GM19238 (cell line): ENCODE data around the gene HARS1.
"Not testable (repeated sequence)": the region's sequence is repeated elsewhere in the genome, so short reads cannot be mapped to it uniquely, and the experiment has no call there.

Source experiments
- DNase-seq: peaks from one replicate; pipeline ENCODE4 v3.0.0; 2011; ENCODE audit warnings: low spot score; ENCODE audit not compliant: insufficient read length

HARS1 gene

DNA sequence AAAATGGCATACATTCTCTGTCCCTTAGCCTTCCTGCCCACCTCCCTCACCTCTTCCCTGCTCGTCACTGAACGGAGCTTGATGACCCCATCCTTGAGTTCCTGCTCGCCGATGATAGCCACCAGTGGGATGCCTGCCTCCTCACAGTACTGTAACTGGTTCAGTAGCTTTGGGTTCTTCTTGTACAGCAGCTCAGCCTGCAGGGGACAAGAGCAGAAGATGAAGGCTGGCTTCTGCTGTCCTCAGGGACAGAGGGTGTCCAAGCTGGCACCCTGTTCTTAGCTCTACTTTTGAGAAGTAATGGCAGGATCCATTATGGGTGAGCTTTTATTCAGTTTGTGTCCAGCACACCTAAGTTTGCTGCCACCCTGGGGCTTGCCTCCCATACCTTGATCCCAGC lies 16.5 kb downstream of the HARS1 start:
- no peak for DNase-seq

- DNase-seq = no peak
Observed at GRCh38 chr5:140674211-140674610, 17.0 kb downstream of the HARS1 start.

- no peak for DNase-seq
Observed at GRCh38 chr5:140673187-140673976, 17.8 kb downstream of the HARS1 start, which contains the start of gene DND1. Gene DND1 (minus strand): TSS chr5:140673576. CDS start chr5:140673542, 34 bp downstream.

GRCh38 chr5:140672455-140673186 lies 18.5 kb downstream of the HARS1 start:
- DNase-seq = no peak

GRCh38 chr5:140671472-140672125 lies 19.6 kb downstream of the HARS1 start:
- no peak for DNase-seq

DNA sequence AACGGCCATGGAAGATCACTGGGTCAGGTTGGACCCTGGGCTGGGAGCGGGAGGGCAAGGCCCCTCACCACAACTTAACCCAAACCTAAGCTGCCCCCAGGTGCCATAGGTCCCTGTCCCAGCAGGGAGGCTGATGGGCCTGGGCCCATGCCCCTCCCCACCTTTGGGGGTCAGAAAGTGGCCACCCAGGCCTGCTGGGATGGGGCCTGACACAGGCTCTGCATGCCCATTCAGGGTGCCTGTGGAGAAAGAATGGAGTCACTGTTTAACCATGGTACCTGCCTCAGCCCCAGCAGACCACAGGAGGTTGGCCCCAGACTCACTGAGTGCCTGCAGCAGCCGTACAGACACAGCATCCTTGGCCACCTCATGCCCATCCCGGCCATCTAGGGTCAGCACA lies 20.1 kb downstream of the HARS1 start:
- DNase-seq = not testable (repeated sequence)

- DNase-seq = peak; percentile 90
Observed at GRCh38 chr5:140664359-140665119, 26.6 kb downstream of the HARS1 start, which contains the start of gene WDR55. Gene WDR55 (plus strand): TSS chr5:140664904. CDS start chr5:140664913, 9 bp downstream.

- DNase-seq = no peak
Observed at GRCh38 chr5:140664030-140664358, 27.2 kb downstream of the HARS1 start.

DNA sequence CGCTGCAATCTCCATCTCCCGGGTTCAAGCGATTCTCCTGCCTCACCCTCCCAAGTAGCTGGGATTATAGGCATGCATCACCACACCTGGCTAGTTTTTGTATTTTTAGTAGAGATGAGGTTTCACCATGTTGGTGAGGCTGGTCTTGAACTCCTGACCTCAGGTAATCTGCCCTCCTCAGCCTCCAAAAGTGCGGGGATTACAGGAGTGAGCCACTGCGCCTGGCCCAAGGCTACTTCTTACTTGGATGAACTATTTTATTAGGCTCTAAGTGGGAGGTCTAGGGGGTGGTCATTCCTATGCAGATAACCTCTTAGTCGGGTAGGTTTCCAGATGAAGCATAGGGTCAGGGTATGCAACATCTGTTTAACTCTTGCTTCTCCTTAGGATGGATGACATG lies 30.8 kb downstream of the HARS1 start:
- not testable (repeated sequence) for DNase-seq

DNA sequence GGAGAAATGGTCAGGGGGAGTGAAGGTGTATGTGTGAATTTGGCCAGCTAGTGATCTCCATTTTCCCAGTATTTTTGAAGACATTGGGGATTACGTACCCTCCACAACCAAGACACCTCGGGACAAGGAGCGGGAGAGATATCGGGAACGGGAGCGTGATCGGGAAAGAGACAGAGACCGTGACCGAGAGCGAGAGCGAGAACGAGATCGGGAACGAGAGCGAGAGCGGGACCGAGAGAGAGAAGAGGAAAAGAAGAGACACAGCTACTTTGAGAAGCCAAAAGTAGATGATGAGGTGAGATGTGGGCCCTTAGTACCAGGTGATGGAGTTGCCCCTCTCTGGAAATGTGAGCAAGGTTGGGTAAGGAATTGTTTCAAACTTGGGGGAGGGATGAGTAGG lies 32.3 kb downstream of the HARS1 start:
- DNase-seq = no peak

DNA sequence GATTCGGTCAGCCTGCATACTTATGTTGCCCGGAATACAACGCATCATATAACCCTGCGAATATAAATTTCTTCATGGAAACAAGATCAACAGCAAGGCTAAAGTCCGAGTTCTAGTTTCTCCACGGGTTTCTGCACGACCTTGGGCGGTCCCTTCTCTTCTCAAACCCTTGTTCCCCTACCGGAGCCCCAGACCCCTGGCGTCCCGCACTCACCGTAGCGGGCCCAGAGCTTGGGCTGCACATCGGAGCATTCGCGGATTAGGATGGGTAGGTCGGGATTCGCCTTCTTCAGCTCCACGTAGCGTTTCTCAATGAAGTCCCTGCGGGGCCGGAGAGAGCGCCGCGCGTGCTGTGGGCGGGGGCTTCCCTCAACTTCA lies 44.1 kb downstream of the HARS1 start:
- no peak for DNase-seq

DNA sequence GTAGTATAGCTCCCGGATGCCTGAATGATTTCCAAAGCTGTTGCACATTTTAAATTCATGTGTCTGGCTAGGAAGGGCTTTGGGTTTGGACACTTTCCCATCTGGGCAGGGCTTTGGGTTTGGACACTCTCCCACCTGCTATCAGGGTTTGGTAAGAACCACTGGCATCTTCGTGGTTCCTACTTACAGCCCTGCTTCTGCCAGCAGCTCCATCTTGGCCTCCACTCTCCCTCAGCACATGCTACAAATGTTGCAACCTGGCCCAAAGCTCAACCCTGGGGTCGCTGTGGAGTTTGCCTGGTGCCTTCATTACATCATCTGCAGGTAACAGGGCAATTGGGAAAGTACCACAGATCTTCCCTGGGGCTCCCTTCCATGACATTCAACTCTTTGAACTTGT lies 48.5 kb downstream of the HARS1 start:
- DNase-seq = no peak

- no peak for DNase-seq
Observed at GRCh38 chr5:140641716-140642115, 49.5 kb downstream of the HARS1 start.

GRCh38 chr5:140639148-140639981 lies 51.8 kb downstream of the HARS1 start, which contains the start of gene TMCO6:
Gene TMCO6 (plus strand): TSS chr5:140639451. CDS start chr5:140639528, 77 bp downstream.
- peak; percentile 96 for DNase-seq

- DNase-seq = not testable (repeated sequence)
Observed at GRCh38 chr5:140638898-140639147, 52.3 kb downstream of the HARS1 start.

GRCh38 chr5:140637371-140638100 lies 53.6 kb downstream of the HARS1 start:
- DNase-seq = no peak

DNA sequence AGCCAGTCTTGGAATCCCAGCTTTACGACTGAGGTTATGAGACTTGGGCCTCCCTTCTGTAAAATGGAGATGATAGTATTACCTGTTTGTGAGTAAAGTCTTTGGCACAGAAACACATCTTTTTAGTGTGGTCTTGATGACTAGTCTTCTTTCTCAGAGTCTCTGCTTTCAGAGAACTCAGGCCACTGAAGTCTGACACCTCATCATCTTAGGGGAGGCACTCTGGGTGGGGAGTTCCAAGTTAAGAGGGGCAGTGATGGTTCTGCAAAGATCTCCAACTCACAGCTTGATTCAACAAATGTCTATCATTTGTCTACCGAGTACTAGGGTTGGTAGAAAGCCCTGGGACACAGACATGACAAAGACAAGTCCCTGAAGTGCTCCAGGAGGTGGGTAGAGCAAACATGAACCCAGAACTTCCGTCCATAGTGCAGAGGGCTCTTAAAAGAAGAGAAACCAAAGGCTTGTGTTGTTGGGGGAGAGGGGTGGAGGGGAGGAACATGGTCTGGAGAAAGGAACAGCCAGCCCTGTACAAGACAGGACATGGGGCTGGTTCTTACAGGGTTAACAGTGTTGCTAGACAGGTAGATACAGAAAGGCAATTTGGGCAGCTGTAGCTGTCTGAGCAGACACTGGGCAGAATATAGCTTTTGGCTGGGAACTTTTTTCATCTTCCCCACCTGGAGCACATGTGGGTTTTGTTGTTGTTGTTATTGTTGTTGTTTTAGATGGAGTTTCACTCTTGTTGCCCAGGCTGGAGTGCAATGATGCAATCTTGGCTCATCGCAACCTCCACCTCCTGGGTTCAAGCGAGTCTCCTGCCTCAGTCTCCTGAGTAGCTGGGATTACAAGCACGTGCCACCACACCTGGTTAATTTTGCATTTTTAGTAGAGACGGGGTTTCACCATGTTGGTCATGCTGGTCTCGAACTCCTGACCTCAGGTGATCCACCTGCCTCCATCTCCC lies 55.6 kb downstream of the HARS1 start:
- DNase-seq = no peak

DNA sequence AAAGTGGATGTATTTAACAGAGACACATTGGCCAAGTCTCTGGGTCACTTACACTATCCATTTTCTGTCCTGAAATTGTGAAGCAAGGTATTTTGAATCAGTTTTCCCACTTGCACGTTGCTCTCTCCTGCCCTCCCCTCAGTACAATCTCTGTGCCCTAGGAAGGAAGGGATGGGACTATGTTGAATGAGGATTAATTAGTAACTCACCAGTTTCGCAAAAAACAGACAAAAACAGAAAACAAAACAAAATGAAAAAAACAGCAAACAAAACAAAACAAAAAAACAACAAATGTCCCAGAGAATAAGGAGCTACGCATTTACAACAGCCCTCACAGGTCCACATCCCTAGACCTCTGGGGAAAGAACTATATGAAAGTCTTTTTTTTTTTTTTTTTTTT lies 57.1 kb downstream of the HARS1 start:
- no peak for DNase-seq

DNA sequence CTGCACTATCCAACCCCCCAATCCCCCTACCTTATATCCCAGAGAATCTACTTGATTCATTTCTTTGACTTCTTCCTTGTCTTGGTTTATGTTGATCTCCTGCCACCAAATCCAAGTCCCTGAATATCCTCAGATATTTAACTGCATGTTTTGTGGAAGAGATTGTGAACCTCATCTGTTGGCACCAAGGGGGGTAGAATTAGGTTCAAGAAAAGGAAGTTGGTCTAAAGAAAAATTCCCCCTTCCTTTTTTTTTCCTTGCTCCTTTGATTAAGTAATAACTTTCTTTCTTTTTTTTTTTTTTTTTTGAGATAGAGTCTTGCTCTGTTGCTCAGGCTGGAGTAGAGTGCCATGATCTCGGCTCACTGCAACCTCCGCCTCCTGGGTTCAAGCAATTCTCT lies 57.7 kb downstream of the HARS1 start:
- DNase-seq = no peak
